Activated CD4-positive, CD25-positive, alpha-beta regulatory T cell treated with anti-CD3 and anti-CD28 coated beads, Interleukin-2, amount 50 U/mL, for 16 hours (primary cell): Measurements from ENCODE around the gene MLPH.

Experiments used
- DNase-seq: peaks from one replicate; pipeline ENCODE4 v3.0.0-alpha.2; 2020; ENCODE audit warnings: low read depth, low spot score

The MLPH gene

DNA sequence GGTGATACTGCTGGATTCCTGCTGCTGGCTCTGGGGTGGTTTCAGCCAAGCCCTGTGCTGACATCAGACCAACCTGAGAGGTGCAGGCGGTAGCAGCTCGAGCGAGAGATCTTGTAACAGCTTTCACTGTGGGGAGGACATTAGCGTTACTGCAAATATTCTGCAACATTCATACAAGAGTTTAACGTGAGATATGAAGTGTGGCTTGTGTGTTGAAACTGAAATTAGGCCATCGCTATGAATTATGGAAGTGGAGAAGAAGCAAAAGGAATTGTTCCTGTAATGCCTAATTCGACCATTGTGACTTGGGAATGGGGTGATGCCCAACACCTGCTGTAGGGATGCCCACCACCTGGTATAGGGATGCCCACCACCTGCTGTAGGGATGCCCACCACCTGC is 6.5 kb upstream of the MLPH start:
- DNase-seq: no peak

DNA sequence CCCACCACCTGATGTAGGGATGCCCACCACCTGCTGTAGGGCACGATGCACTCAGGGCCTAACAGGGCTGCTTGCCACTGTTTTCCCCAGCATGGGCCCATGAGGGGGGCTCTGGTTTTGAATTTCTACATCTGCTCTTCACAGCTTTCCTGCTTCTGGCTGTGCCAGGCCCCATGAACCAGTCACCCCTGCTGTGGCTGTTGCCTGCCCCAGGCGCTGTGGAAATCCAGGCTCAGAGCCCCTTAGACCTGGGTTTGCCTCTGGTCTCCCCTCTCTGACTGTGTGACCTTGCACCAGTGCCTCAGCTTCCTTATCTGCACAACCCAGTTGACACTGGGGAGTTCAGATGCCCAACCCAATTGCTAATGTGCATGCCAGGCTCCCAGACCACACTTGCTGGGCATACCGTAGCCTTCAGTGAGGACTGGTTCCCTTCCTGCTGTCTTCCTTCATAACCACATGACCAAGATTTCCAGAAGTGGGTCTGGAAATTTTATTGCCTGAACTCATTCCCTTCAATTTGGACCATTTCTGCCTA is 6.0 kb upstream of the MLPH start:
- no peak for DNase-seq

DNA sequence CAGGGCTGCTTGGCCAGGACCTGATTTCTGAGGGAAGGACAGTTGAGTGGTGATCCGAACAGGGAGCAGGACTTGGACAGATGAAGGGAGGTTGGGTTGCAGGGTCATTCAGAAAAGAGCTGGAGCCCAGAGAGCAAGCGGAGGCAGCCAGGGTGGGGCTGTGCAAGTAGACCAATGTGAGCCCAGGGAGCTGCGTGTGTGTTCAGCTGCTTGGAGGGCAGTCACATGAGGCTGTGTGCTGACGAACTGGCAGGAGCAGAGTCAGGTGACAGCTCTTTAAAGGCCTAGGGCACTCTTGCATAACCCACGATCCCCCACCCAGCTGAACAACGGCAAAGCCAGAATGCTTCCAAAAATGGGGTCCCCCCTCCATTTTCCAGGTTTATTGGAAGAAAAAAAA is 4.6 kb upstream of the MLPH start:
- DNase-seq: no peak

DNA sequence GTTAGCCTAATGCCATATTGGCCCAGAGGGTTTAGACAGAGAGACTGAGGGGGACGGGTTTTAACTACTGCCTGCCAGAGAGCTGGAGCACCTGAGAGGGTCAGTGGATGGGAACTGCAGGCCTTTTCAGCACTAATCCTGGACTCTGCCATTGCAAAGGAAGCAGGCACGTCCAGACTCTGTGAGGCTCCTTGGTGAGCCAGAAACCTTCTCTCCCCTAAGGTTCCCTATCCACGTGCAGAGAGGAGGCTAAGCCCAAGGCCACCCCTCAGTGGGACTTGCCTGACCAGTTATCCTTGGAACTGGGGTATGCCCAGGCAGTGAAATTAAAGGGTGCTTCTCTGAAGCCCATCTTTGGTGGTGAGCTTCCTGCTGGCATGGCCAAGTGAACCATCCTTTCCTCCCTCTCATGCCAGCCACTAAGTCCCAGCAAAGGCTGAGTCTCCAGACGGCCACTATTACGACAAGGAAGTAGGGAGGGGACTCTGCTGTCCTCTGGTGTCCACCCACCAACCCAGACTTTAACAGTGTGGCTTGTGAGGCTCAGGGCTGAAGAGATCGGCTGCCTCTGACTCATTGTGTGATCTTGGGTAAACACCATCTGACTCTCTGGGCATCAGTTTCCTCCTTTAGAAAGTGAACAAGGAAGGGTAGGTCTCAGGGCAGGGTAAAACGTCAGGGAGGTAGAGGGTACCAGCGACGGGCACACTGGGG is 3.9 kb upstream of the MLPH start:
- no peak for DNase-seq

DNA sequence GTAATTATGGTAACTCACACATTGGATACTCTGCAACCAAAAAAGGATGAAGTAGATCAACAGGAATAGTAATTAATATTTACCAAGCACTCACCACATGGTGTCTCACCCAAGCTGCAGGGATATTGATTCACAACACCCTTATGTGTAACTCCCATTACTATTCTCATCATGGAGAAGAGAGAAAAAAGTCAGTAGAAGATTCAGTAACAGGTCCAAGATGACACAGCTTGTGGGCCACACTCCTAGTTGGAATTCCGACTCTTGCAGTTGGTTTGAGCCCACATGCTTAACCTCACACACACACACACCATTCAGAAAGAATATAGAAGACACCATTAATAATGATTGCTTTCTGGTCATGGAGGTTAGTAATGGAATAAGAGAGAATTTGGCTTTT is 1.7 kb upstream of the MLPH start:
- no peak for DNase-seq

DNA sequence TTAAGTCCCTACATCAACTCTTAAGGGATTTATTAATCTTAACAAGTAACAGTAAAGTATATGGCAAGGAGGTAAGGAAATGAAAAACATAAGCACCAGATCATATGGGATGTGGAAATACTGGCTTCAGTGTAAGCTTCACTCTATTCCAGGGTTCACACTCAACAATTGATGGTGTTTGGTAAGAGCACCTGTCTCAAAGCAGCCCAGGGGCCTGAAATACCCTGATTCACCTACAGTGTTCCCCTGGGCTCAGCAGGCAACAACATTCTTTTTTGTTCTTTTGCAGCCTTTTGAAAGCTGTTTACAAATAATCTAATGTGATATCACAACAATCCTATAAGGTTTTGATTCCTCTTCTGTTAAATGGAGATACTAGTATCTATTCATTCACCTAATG is 1.2 kb upstream of the MLPH start:
- DNase-seq: no peak

DNA sequence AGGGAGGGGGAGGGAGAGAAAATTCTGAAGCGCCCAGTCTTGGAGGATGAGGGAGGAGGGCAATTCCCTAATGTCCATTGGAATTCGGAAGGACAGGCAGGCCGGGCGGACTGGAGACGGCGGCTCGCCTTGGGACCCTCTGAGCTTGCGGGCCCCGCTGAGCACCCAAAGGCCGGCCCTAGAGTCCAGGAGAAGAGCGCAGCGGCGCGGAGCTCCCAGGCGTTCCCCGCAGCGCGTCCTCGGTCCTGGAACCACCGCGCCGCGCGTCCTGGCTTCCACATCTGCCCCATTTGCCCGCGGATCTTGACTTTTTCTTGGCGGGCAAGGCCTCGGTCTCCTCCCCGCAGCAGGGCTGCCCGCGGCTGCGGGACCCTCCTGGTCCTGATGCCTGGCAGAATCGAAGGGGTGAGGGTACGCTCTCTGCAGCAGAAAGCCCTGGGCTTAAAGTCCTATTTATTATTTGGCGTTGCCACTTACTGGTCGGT is 675 bp upstream of the MLPH start:
- no peak for DNase-seq

DNA sequence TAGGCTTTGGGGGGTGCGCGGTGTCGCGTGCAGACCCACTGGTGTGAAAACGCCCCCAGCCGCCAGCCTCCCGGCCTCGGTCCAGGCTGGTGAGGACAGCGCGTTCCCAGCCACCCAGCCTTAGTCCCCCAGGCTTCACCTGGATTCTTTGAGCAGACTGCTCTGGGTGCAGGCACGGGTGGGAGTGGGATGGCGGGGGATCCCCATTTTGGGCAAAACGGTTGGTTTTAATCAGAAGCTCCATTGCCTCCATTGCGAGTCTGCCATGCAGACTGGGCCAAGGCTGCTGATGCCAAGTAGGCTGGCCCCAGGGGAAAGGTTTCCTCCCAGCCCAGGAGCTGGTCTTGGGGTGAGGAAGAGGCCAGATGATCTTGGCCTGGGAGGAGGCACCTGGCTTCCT is 445 bp downstream of the MLPH start:
- no peak for DNase-seq

DNA sequence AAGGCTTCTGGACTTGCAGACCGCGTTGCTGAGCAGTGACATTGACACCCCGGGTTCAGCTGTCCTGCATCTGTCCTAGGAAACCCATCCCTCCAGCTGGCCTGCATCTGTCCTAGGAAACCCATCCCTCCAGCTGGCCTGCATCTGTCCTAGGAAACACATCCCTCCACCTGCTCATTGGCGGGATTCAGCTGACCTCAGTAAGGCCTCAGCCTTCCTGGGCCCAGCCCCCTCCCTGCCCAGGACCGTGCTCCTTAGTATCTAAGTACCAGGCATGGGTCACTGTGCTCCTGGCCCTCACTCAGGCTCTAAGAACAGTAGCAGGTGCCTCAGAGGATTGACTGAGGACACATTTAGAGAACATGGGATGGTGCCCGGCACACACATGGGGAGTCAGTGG is 1.2 kb downstream of the MLPH start:
- no peak for DNase-seq

DNA sequence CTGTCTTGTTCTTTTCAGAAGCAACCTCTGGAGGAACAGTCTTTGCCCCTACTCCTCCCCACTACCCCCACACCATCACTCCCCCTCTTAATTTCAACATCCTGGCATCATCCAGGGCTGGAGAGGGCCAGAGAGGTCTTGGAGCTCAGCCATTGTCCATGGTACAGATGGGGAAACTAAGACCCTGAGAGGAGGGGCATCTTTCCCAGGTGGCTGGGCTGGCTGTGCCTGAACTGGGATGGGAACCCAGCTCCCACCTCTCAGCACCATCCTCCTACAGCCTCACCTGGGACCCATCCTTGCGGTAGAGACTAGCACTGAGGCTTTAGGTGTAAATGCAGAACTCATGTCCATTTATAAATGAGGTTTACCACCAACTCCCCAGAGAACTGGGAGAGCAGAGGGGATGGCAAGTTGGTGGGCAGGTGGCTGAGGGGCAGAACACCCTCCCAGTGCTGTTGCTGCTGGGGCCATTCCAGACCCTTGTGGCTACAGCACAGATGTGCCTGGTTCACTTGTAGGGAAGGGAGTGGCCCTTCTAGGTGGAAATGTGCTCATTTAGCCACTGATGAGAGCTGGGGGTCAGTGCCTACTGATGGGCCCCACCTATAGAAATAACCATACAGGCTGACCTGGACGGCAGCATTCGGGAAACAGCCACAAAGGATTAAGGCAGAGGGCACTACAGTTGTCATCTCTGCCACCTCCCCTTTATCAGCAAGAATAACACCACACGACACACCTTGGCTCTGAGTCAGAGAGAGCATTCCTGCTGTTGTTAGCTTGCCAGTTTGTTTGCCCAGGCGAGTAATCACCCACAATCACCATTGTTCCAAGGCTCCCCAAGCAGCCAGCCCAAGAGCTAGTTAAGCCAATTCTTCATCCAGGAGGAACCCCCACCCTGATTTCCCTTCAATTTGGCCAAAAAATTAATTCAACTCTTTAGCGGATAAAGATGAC is 2.1 kb downstream of the MLPH start:
- no peak for DNase-seq

DNA sequence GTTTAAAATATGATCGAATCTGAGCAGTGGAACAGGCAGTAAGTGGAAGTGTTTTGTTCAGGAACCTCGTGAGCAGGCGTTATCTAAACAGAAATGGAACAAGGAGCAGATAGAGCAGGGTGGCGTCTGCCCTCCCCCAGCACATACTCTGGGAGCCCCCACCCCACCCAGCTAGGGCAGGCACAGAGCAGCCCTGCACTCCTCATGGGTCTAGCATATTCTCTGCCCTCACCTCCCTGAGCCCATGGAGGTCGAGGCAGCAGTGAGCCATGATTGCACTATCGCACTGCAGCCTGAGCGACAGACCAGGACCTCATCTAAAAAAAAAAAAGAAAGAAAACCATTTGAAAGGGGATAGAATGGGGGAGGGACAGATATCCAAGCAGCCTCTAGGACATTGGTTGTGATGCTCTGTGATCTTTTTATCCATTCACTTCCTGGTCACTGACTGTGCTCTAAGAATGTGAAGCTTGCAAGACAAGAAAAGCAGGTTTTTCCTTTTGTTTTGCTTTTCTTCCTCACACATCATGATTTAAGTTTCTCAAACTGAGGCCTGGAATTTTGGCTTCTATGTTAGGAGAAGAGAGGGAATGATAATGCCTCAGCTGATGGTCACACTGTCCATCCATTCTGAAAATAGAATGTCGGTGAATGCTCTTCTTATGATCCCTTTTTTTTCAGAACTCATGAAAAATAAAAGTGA is 3.1 kb downstream of the MLPH start:
- DNase-seq: no peak

DNA sequence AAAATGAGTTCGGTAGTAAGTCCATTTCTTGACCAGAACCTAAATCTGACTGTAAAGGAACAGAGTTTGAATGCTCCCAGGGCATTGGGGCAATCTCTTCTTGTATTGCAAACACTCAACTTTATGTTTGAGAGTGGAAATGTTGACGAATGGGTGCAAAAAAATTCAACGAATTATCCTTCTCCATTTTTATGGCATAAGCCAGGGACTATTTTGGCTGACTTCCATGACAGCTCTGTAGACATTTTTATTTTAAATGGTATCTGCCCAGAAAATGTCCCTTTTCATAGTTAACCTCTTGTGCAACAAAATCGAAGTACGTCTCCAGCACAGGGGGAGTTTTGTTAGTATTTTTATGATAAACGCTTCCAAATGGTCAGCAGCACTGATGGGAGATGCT is 3.7 kb downstream of the MLPH start:
- no peak for DNase-seq

DNA sequence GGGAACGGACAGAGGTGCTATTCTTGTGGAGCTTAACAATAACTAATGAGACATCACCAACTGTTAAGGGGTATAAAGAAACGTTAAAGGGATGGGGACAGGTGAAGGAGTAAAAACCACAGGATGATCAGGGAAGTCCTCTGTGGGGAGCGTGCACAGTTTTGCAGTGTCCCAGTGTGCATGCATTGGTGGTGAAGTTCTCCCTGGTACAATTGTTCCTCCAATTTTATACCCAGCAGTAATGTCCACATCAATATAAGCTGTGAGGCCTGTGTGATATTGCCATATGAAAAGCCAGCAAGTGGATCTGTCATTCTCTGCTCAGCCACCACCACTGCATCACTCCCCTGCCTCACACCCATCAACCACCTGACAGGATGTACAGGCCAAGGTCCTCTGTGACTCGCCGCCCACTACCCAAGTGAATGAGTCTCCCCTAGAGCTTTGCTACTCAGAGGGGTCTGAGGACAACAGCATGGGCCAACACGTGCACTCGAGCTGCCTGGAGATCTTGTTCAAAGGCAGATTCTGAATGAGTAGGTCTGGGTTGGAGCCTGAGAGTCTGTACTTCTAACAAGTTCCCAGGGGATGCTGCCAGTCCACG is 4.6 kb downstream of the MLPH start:
- DNase-seq: no peak

DNA sequence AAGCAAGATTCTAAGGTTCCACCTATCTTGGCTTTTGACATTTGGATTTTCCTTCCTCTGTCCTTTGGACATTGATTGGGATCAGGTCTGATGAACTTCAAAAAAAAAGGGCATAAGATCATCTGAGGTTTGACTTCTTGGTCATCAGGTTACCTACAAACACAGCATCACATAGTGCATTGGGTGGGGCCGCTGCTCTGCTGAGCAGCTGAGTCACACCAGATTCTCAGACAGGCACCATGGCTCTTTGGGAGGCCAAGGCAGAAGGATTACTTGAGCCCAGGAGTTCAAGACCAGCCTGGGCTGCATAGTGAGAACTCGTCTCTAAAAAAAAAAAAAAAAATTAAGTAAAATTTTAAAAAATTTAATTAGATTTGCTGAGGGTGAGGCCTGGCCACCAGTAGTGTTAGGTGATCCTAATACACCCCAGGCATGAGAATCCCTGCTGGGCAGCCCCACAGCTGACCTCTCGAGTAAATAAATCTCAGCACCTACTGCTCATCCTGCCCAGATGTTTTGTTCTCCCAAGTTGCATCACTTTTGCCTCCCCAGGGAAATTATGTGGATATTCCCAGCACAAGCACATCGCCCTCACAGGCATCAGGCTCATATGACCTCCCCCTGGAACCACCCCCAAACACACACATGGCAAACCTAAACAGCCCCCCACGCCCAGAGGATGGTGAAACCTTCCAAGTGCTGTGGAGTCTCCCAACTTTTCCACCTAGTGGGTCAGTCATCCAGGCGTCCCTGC is 5.3 kb downstream of the MLPH start:
- no peak for DNase-seq

DNA sequence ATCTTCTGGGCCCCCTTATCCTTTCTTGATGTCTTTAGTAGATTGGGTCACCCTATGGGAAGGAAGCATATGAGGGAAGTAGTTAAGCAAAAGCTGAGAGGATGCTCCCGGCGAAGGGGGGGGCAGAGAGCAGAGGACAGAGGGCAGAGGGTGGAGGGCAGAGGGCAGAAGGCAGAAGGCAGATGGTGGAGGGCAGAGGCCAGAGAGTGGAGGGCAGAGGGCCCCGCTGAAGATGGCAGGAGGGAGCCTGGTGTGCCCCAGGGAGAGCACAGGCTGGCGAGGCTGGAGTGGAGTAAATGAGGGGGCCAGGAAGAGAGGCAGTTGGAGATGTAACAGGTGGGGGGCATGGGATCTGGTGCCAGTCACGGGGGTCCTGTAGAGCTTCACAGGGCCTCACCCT is 7.0 kb downstream of the MLPH start:
- DNase-seq: no peak

DNA sequence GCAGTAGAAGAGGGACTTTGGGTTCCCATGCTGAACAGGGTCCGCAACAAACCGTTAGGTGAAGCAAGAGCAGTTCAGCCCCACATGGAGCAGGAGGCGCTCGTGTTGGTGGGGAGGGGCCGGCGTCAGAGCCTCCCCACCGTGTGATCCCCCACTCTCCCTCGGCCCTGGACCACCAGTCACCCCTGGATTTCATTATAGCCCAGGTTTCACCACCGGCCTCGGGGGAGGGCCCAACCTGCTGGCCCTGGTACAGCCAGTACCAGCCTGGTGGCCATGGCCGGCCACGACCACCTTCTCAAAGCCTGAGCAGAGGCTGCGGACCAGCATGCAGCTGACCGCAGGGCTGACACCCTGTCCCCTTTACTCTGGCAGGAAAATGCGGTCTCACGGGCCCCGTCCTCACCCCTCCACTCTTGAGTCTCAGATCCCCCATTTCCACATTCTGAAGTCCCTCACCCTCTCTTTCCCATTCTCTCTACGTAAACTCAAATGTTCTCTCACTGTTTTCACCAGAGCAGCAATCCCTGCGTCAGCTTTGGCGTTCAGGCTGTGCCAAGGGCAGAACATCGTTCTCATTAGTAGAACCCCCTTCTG is 8.6 kb downstream of the MLPH start:
- no peak for DNase-seq

DNA sequence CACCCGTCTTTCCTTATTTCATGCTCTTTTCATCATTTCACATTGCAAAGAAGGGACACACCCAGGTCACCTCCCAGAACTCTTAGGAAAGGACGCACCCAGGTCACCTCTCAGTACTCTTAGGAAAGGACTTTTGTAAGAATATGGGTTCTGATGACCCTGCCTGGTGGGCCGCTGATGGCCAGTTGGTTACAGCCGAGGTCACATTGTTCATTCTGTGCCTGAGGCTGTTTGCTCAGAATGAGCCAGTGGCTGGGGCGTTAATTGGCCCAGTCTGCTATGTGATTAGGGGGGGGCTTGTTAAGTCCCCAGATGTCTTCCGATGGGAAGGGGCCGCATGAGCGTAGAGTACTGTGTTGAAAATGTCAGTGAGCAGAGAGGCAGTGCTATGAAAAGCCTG is 9.4 kb downstream of the MLPH start:
- no peak for DNase-seq

DNA sequence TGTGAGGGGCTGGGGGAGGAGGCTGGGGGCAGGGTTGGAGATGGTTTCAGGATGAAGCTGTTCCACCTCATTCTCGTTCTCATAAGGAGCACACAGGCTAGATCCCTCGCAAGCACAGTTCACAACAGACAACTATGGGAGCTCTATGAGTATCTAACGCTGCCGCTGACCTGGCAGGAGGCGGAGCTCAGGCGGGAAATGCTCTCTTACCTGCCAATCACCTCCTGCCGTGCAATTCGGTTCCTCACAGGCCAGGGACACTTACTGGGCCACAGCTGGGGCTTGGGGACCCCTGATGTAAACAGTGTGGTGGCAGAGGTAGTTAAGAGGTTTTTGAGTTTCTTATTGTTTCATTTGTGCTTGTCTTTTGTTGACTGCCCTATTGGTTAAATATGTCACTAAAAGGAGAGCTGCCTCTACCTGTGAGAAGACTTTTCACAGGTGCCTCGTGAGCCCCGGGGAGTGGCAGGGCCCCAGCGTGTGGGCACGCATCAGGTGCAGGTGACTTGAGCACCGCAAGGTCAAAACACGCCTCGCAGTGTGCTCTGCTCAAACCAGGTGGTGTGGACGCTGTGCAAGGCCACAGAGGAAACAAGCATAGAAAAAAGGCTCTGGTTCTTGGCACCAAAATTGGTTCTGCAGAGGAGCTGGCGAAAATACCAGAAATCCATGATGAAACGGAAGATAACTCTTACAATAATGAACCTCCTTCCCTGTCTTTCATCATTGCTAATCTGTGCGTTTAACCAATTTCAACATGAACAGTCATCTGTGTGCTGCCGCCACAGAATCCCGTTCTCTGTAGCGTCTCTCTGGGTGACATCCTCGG is 10.2 kb downstream of the MLPH start:
- no peak for DNase-seq

DNA sequence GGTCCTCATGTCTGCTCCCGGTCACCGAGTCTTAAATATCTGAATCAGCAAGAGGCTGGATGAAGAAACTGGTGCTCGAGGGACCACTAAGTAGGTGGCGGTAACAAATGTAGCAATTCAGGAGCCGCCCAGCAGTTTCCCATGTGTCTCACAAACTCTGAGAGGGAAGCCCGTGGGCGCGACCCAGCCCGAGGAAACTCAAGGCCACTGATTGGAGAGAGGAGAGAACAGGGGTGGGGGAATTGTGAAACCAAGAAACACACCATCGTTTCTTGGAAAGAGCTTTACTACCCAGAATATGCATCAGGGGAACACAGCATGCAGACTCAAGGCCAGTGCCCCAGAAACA is 10.8 kb downstream of the MLPH start:
- DNase-seq: no peak

DNA sequence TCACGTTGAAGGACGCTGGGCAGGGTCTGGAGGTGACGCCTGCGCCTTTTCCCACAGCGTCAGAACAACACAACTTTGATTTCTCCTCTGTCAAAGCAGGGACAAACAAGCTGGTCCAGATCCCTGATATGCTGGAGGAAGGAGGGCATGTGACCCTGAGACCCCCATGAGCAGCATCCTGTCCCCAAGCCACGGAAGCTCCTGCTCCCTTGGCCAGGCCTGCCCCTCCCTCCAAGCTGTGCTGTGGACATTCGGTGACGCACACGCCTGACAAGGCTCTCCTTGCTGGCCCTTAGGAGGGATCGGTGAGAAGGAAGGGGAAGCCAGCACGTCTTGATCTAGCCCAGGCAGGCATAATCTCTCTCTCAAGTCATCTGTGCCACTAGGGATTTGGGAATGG is 11.3 kb downstream of the MLPH start:
- DNase-seq: no peak
